ENCODE measurements around the gene SPDEF. TPM values are rescaled to one million over a fixed set of nuclear protein-coding genes. Genes with fewer than 3 reads are reported as not detected.

SPDEF gene
- total and polyA plus RNA-seq, 2 experiments from 2014 or later: 0.69 TPM; not detected in 1

- Histone ChIP-seq H4K20me1 (replicated peaks; ENCODE audit: insufficient read depth) (no peaks in the 10 kb centered on the region; the same call in 1 of the 2 replicates), H2AFZ (no peak overlapping the region), H3K36me3 (ENCODE audit: insufficient read depth) (no peaks in the 10 kb centered on the region), H3K4me2 (no peak overlapping the region), H3K79me2 (replicated peaks; ENCODE audit: insufficient read depth) (no peaks in the 10 kb centered on the region), H3K27me3 (ENCODE audit: insufficient read depth) (no peaks in the 10 kb centered on the region), H3F3A (replicated peaks; ENCODE audit: low read depth) (no peaks in the 10 kb centered on the region), H3K4me1 (ENCODE audit: insufficient read depth) (no peaks in the 10 kb centered on the region; the same call in none of the 2 replicates), H3K27ac (ENCODE audit: low read depth) (no peak overlapping the region), H3K9me2 (ENCODE audit: insufficient read depth) (no peaks in the 10 kb centered on the region), H3K4me3 (no peak overlapping the region)
- peaks cover 24% of the 10 kb centered on the region for H3K4me1 Mint-ChIP-seq
- peaks cover 9% of the 10 kb centered on the region for H3K27me3 Mint-ChIP-seq (ENCODE audit: insufficient read depth, low read depth, poor library complexity)
- peaks cover 8% of the 10 kb centered on the region; the same call in 2 of the 3 replicates for H3K9me3 Mint-ChIP-seq
- DNase-seq (ENCODE audit: low spot score) (no peak), ATAC-seq (no peak)
- H3K4me3 Mint-ChIP-seq: no peak overlapping the region
- H3K27ac Mint-ChIP-seq: no peak overlapping the region
- H3K36me3 Mint-ChIP-seq (ENCODE audit: low read depth): no peaks in the 10 kb centered on the region
- TF ChIP-seq EZH2 (IDR thresholded peaks at IDR 0.05; ENCODE audit: low read depth, unreplicated experiment): no peak
- TF ChIP-seq CTCF (conservative IDR thresholded peaks at IDR 0.05; ENCODE audit: low read depth in 2 of 2): no peak
- TF ChIP-seq ZNF114 (CRISPR knock-in tag; IDR thresholded peaks at IDR 0.05): no peak
- no peak for TF ChIP-seq ZNF462 (CRISPR knock-in tag; IDR thresholded peaks at IDR 0.05)
- TF ChIP-seq JUNB (IDR thresholded peaks at IDR 0.05; ENCODE audit: unreplicated experiment): no peak
- no peak for TF ChIP-seq REST (IDR thresholded peaks at IDR 0.05; ENCODE audit: unreplicated experiment)
- no peak for TF ChIP-seq ETS1 (IDR thresholded peaks at IDR 0.05)
- TF ChIP-seq STAT1 (IDR thresholded peaks at IDR 0.05; ENCODE audit: unreplicated experiment): no peak
- no peak for TF ChIP-seq CREB1 (CRISPR knock-in tag; IDR thresholded peaks at IDR 0.05; ENCODE audit: low read depth)
- no peak for TF ChIP-seq EZH2phosphoT487 (IDR thresholded peaks at IDR 0.05; ENCODE audit: unreplicated experiment)
- no peak for TF ChIP-seq NANOG (IDR thresholded peaks at IDR 0.05; ENCODE audit: borderline replicate concordance)
- no peak for TF ChIP-seq POLR2AphosphoS5 (IDR thresholded peaks at IDR 0.05; ENCODE audit: low read depth)
- no peak for TF ChIP-seq ZNF331 (CRISPR knock-in tag; IDR thresholded peaks at IDR 0.05; ENCODE audit: low read depth)
These were observed 45.8 kb downstream of the SPDEF start for GRCh38 chr6:34510299-34510698.
